Frontal cortex (tissue), 4 donors: ENCODE results near the gene CNDP2. TPM values are rescaled to one million over a fixed set of nuclear protein-coding genes. Genes with fewer than 3 reads are reported as not detected.

ENCODE experiments used
- DNase-seq, 2 donors: peaks; one replicate each; pipeline ENCODE4 v3.0.0; 2012; ENCODE audit warnings: low spot score in 2 of 2
- FAIRE-seq: peaks from 2 replicates; lab custom pipeline; 2012; peaks lifted over from hg19 to GRCh38; lab: Jason Lieb, UNC
- total RNA-seq: library from RNA; depleted of rRNA; stranded (reverse); fragments of >200 nt; gene quantifications from one replicate; pipeline ENCODE4 v1.2.3, GENCODE V29; 2014
- donor health status: control.
- donor health status: control.
- donor health status: control.

The CNDP2 gene
- total RNA-seq, result 32.6 TPM

DNA sequence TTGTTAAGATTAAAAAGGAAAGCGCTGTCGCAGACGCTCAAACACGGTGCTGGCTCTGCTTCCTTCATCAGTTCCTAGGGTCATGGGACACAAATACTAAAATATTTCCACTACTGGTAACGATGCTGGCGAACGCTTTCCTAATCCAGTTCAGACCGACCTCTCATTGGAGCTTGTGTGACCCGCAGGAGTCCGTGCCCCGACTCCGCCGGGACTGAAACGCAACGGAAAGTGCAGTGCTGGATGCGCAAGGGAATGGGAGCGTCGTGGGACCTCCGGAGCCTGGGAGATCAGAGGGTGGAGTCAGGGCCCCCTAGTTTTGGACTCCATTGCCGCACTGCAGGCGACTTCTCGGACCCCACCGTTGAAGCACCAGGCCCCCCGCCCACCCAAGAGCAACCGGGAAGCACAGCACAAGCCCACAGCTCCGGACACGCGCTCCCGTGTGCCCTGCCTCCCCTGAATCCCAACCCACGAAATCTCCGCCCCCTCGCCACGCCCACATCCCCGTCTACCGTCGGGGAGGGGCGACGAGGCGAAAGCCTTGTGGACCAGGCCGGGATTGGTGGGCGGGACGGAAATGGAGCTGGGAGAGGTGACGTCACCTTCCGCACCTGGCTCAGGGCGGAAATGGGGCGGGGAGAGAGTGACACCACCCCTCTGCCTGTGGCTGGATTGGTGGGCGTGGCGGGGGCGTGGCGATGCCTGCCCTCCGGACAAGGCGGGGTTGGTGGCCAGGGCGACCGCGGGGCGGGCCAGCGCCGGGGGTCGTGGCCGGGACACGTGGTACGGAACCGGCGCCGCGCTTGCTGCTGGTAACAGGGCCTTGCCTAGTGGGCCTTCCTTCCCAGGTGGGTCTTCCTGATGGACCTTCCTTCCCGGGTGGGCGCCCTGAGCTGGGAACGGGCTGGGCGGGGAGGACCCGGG lies at the start of gene CNDP2:
Gene CNDP2 (plus strand): TSS at position 783 of the 927 bp plus-strand sequence. CDS start 3,611 bp downstream, outside the sequence.
- DNase-seq (peak; percentile 98), FAIRE-seq (peak; percentile 94)

- no peak for FAIRE-seq
Observed at GRCh38 chr18:74446631-74447403, 49.3 kb upstream of the CNDP2 start.

GRCh38 chr18:74447404-74448152 lies 48.6 kb upstream of the CNDP2 start:
- DNase-seq, result no peak
- no peak for FAIRE-seq

More at GRCh38 chr18:74446631-74447403, 49.3 kb upstream of the CNDP2 start:
- no peak for DNase-seq

- DNase-seq (peak; percentile 65 to 74), FAIRE-seq (no peak)
Observed at GRCh38 chr18:74450626-74451025, 45.5 kb upstream of the CNDP2 start.

DNA sequence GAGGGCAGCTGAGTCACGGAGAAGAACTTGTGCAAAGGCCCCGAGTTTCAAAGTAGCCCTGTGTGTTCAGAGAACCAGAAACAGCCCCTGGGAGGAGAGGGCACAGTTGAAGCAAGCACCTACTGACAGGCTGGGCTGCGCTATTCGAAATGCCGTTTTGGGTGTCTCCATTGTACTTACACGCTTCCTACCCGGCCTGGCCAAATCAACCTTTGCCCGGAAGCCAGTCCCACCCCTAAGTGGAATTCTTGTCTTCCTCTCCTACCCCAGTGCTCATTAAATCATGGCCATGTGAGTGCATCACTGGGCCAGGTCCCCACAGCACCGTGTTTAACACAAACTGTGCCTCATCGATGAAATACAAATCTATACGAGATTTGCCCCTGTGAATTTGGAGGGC lies 45.0 kb upstream of the CNDP2 start:
- DNase-seq, result no peak
- no peak for FAIRE-seq

GRCh38 chr18:74453016-74453566 lies 43.1 kb upstream of the CNDP2 start:
- FAIRE-seq (no peak), DNase-seq (no peak)

DNA sequence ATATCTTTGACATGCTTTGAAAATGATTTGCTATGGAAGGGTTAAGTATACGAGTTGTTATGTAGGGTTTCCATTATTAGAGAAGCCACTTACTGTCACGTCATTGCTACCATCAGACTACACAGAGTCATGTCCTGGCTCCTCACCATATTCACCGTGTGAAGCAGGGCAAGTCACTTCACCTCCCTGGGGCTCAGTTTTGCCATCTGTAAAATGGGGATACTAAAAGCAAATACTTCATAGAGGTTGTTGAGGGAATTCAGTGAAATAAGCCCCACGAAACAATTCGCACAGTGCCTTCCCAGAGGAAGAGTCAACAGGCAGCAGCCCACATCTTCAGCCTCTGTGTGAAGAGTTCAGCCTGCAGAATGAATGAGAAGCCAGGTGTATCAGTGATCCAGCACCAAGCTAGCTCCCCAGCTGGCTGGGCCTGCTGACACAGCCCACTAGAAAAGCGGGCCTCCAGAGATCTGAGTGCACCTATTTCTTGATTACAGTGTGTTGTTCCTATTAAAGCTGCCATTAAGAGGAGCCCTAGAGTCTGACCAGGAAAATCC lies 42.4 kb upstream of the CNDP2 start:
- DNase-seq, result no peak
- FAIRE-seq, result no peak

- DNase-seq, result peak in 1 of 2 donors; percentile 75
- FAIRE-seq, result peak; percentile 66
Observed at GRCh38 chr18:74454279-74454751, 41.8 kb upstream of the CNDP2 start.

DNA sequence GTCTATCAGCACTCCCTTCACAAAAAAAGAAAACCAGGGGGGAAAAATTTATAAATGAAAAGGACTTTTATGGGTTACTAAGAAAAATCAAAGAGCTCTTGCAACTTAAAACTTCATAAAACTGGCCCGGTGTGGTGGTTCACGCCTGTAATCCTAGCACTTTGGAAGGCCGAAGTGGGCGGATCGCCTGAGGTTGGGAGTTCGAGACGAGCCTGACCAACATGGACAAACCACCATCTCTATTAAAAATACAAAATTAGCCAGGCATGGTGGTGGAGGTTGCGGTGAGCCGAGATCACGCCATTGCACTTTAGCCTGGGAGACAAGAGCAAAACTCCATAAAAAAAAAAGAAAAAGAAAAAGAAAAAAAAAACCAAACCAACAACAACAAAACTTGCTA lies 40.8 kb upstream of the CNDP2 start:
- FAIRE-seq (no peak), DNase-seq (no peak)

GRCh38 chr18:74456017-74456348 lies 40.2 kb upstream of the CNDP2 start:
- DNase-seq, result no peak
- FAIRE-seq, result no peak

DNA sequence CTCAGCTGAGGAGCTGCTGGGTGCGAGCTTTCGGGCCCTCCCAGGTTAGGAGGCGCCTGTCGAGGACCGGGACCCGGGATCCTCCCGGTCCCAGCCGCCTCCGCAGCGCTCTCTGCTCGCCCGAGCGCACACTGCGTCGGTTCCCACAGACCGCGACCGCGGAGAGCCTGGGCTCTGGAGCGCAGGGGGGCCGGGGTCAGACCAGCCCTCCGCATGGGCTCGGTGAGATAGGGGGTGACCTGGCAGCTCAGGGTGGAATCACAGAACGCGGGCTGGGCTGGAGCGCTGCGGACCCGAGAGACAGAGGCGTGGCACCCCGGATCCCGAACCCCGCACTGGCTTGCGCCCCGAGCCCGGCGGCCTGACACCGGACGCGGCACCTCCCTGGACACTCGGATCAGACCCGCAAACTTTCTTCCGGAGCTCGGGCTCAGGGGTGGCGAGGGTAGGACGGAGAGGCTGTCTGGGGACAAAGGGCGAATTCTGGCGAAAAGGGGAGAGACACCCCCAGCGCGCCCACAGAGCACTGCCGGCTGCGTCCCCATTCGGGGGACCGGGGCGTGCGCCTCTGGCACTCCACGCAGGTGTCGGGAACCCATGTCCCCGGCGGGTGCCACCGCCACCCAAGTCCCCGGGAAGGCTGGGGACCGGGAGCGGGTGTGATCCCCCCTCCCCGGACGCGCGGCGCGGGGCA lies 39.7 kb upstream of the CNDP2 start:
- FAIRE-seq (no peak), DNase-seq (no peak)

- DNase-seq (peak; percentile 54 to 67), FAIRE-seq (no peak)
Observed at GRCh38 chr18:74457043-74457724, 39.0 kb upstream of the CNDP2 start, which contains the start of gene DIPK1C. Gene DIPK1C, minus strand, starts transcription at chr18:74457308. Its CDS starts 49 bp downstream, at chr18:74457259.

DNA sequence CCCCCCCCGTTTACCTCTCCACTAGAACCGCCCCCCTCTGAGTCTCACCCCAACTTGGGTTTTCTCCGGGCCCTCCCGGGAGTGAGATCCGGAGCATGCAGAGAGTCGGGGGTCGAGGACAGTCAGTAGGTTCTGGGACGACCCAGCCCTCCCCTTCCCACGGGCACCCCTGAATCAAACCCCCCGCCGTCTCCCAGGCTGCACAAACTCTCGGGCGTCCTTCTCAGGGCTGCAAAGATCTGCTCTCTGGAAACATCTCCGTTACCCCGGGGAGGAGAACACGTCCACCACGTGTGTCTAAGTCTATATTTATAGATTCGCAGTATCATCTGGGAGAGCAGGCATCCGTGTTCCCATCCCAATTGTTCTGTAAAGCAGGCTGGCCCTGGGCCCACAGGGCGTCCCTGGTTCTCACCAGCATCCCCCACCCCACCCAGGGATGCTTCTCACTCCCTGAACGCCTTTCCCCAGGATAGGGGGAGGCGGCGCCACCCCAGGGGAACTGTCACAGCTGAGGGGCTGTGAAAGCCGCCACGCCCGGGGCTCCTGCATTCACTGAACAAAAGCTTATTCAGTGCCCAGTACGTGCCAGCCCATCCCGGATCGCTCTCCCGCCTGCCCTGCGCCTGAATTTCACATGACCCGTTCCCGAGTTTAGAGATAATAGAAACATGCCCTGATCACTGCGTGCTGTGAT lies 38.3 kb upstream of the CNDP2 start:
- DNase-seq, result peak in 1 of 2 donors; percentile 54

GRCh38 chr18:74459889-74460288 lies 36.3 kb upstream of the CNDP2 start:
- FAIRE-seq (no peak), DNase-seq (no peak)

More for the DNA sequence above, 38.3 kb upstream of the CNDP2 start:
- no peak for FAIRE-seq

- FAIRE-seq (no peak), DNase-seq (no peak)
Observed at GRCh38 chr18:74460825-74461224, 35.3 kb upstream of the CNDP2 start.

DNA sequence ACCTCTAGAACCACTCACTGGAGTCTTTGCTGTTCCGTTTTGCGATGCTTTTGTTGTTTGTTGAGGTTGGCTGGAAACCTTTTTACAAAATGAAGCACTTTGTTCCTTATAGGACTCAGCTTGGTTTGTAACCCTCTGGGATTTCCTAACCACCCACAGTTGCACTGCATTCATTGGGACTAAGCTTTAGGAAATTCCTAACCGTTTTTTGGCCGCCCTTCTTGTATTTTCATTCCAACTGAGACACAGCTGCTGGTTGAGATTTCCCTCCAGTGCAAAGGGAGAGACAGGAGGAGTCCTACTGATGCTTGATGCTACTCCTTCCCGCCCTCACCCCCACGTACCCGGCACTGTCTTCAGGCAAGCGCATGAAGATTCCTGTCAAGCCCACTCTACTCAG lies 32.9 kb upstream of the CNDP2 start:
- no peak for DNase-seq
- FAIRE-seq, result no peak

DNA sequence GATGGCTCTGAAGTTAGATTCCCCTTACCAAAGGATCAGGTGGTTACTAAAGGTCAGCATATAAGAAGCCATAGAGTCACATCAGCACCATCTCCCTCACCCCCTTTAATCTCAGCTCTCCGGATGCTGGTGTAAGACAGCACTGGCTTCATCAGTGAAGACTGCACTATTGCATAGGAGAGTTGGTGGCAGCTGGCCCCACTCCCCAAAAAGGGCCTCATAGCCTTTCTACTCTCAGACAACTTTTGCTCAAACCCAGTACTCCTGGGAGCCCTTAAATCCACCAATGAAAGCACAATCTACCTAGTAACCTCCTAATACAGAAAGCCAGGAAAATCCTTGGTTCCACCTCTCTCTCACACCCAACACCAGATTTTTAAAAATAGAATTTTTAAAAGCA lies 32.2 kb upstream of the CNDP2 start:
- DNase-seq (no peak), FAIRE-seq (no peak)

DNA sequence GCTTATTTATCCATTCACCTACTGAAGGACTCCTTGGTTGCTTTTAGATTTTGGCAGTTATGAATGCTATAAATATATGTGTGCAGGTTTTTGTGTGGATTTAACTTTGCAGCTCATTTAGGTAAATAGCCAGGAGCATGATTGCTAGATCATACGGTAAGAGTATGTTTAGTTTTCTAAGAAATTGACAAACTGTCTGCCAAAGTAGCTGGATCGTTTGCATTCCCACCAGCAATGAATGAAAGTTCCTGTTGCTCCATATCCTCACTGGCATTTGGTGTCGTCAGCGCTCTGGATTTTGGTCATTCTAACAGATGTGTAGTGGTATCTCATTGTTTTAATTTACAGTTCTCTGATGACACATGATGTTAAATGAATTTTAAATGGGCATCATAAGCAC lies 30.4 kb upstream of the CNDP2 start:
- no peak for DNase-seq
- no peak for FAIRE-seq
